Activated naive CD8-positive, alpha-beta T cell (primary cell): Measurements from ENCODE around the gene LGR5.
"Not testable (repeated sequence)": the region's sequence is repeated elsewhere in the genome, so short reads cannot be mapped to it uniquely, and the experiment has no call there.

ENCODE experiments used
- H3K27ac Mint-ChIP-seq: one replicate; pipeline ENCODE4 v1.8.0; 2021; ENCODE audit warnings: mixed read lengths
- H3K27me3 Mint-ChIP-seq: one replicate; pipeline ENCODE4 v1.8.0; 2021; ENCODE audit warnings: mixed read lengths
- H3K36me3 Mint-ChIP-seq: one replicate; pipeline ENCODE4 v1.8.0; 2021; ENCODE audit warnings: mixed read lengths
- H3K4me1 Mint-ChIP-seq: one replicate; pipeline ENCODE4 v1.8.0; 2021; ENCODE audit warnings: low read depth, mixed read lengths
- H3K4me3 Mint-ChIP-seq: one replicate; pipeline ENCODE4 v1.8.0; 2021; ENCODE audit warnings: mild to moderate bottlenecking, mixed read lengths
- H3K9me3 Mint-ChIP-seq: one replicate; pipeline ENCODE4 v1.8.0; 2021; ENCODE audit warnings: low read depth, mixed read lengths

The LGR5 gene

GRCh38 chr12:71566655-71567054, 127.1 kb downstream of the LGR5 start:
- no peak overlapping the region for H3K4me3 Mint-ChIP-seq
- H3K4me1 Mint-ChIP-seq = no peaks in the 10 kb centered on the region
- H3K27ac Mint-ChIP-seq = no peak overlapping the region
- peaks cover 9% of the 10 kb centered on the region for H3K27me3 Mint-ChIP-seq
- no peaks in the 10 kb centered on the region for H3K36me3 Mint-ChIP-seq
- no peaks in the 10 kb centered on the region for H3K9me3 Mint-ChIP-seq

GRCh38 chr12:71567537-71567936, 127.9 kb downstream of the LGR5 start:
- Mint-ChIP-seq H3K4me3 (no peak overlapping the region), H3K9me3 (no peaks in the 10 kb centered on the region), H3K4me1 (no peaks in the 10 kb centered on the region), H3K27me3 (peaks cover 10% of the 10 kb centered on the region), H3K36me3 (no peaks in the 10 kb centered on the region), H3K27ac (no peak overlapping the region)

- not testable (repeated sequence) for H3K4me3 Mint-ChIP-seq, H3K4me1 Mint-ChIP-seq, H3K9me3 Mint-ChIP-seq, H3K27ac Mint-ChIP-seq, H3K36me3 Mint-ChIP-seq
- H3K27me3 Mint-ChIP-seq = peaks cover 15% of the 10 kb centered on the region
Observed at GRCh38 chr12:71569885-71570284, 130.3 kb downstream of the LGR5 start.

GRCh38 chr12:71576496-71576895, 136.9 kb downstream of the LGR5 start:
- H3K4me1 Mint-ChIP-seq = no peaks in the 10 kb centered on the region
- H3K4me3 Mint-ChIP-seq = no peak overlapping the region
- peaks cover 6% of the 10 kb centered on the region for H3K27me3 Mint-ChIP-seq
- H3K9me3 Mint-ChIP-seq = no peaks in the 10 kb centered on the region
- H3K27ac Mint-ChIP-seq = no peak overlapping the region
- H3K36me3 Mint-ChIP-seq = no peaks in the 10 kb centered on the region

- Mint-ChIP-seq H3K9me3 (no peaks in the 10 kb centered on the region), H3K27me3 (peaks cover 3% of the 10 kb centered on the region), H3K27ac (no peak overlapping the region), H3K4me3 (no peak overlapping the region), H3K36me3 (no peaks in the 10 kb centered on the region), H3K4me1 (no peaks in the 10 kb centered on the region)
Observed at GRCh38 chr12:71578694-71579258, 139.2 kb downstream of the LGR5 start.

GRCh38 chr12:71581206-71581605, 141.6 kb downstream of the LGR5 start:
- H3K4me1 Mint-ChIP-seq = no peaks in the 10 kb centered on the region
- no peaks in the 10 kb centered on the region for H3K27me3 Mint-ChIP-seq
- no peaks in the 10 kb centered on the region for H3K36me3 Mint-ChIP-seq
- H3K9me3 Mint-ChIP-seq = no peaks in the 10 kb centered on the region
- H3K4me3 Mint-ChIP-seq = no peak overlapping the region
- H3K27ac Mint-ChIP-seq = no peak overlapping the region

- H3K4me3 Mint-ChIP-seq = no peak overlapping the region
- H3K36me3 Mint-ChIP-seq = no peaks in the 10 kb centered on the region
- H3K27ac Mint-ChIP-seq = no peak overlapping the region
- H3K4me1 Mint-ChIP-seq = no peaks in the 10 kb centered on the region
- no peaks in the 10 kb centered on the region for H3K9me3 Mint-ChIP-seq
- H3K27me3 Mint-ChIP-seq = peaks cover 3% of the 10 kb centered on the region
Observed at GRCh38 chr12:71582925-71583324, 143.3 kb downstream of the LGR5 start.

- Mint-ChIP-seq H3K4me3 (no peak overlapping the region), H3K36me3 (no peaks in the 10 kb centered on the region), H3K9me3 (no peaks in the 10 kb centered on the region), H3K4me1 (no peaks in the 10 kb centered on the region), H3K27ac (no peak overlapping the region), H3K27me3 (peaks cover 4% of the 10 kb centered on the region)
Observed at GRCh38 chr12:71584356-71584755, 144.8 kb downstream of the LGR5 start.

GRCh38 chr12:71585218-71585617, 145.6 kb downstream of the LGR5 start:
- H3K27me3 Mint-ChIP-seq = peaks cover 9% of the 10 kb centered on the region
- no peak overlapping the region for H3K27ac Mint-ChIP-seq
- no peaks in the 10 kb centered on the region for H3K4me1 Mint-ChIP-seq
- H3K36me3 Mint-ChIP-seq = no peaks in the 10 kb centered on the region
- H3K4me3 Mint-ChIP-seq = no peak overlapping the region
- no peaks in the 10 kb centered on the region for H3K9me3 Mint-ChIP-seq

- Mint-ChIP-seq H3K27me3 (peaks cover 14% of the 10 kb centered on the region), H3K27ac (no peak overlapping the region), H3K4me3 (no peak overlapping the region), H3K9me3 (no peaks in the 10 kb centered on the region), H3K36me3 (no peaks in the 10 kb centered on the region), H3K4me1 (no peaks in the 10 kb centered on the region)
Observed at GRCh38 chr12:71587012-71587411, 147.4 kb downstream of the LGR5 start.

GRCh38 chr12:71589478-71589881, 149.9 kb downstream of the LGR5 start:
- H3K36me3 Mint-ChIP-seq = no peaks in the 10 kb centered on the region
- H3K27ac Mint-ChIP-seq = no peak overlapping the region
- no peaks in the 10 kb centered on the region for H3K9me3 Mint-ChIP-seq
- no peak overlapping the region for H3K4me3 Mint-ChIP-seq
- H3K4me1 Mint-ChIP-seq = no peaks in the 10 kb centered on the region
- peaks cover 28% of the 10 kb centered on the region for H3K27me3 Mint-ChIP-seq

GRCh38 chr12:71591601-71592000, 152.0 kb downstream of the LGR5 start:
- Mint-ChIP-seq H3K36me3 (no peaks in the 10 kb centered on the region), H3K4me3 (no peak overlapping the region), H3K27me3 (peaks cover 31% of the 10 kb centered on the region), H3K27ac (no peak overlapping the region), H3K9me3 (no peaks in the 10 kb centered on the region), H3K4me1 (no peaks in the 10 kb centered on the region)

- Mint-ChIP-seq H3K4me1 (no peaks in the 10 kb centered on the region), H3K9me3 (no peaks in the 10 kb centered on the region), H3K27ac (no peak overlapping the region), H3K4me3 (no peak overlapping the region), H3K36me3 (no peaks in the 10 kb centered on the region), H3K27me3 (peaks cover 28% of the 10 kb centered on the region)
Observed at GRCh38 chr12:71592841-71593240, 153.2 kb downstream of the LGR5 start.

- no peak overlapping the region for H3K4me3 Mint-ChIP-seq
- H3K27me3 Mint-ChIP-seq = peaks cover 27% of the 10 kb centered on the region
- H3K27ac Mint-ChIP-seq = no peak overlapping the region
- H3K36me3 Mint-ChIP-seq = no peaks in the 10 kb centered on the region
- no peaks in the 10 kb centered on the region for H3K9me3 Mint-ChIP-seq
- H3K4me1 Mint-ChIP-seq = no peaks in the 10 kb centered on the region
Observed at GRCh38 chr12:71594214-71594948, 154.8 kb downstream of the LGR5 start.

- H3K27me3 Mint-ChIP-seq = peaks cover 6% of the 10 kb centered on the region
- no peaks in the 10 kb centered on the region for H3K4me1 Mint-ChIP-seq
- no peaks in the 10 kb centered on the region for H3K9me3 Mint-ChIP-seq
- H3K36me3 Mint-ChIP-seq = no peaks in the 10 kb centered on the region
- no peak overlapping the region for H3K4me3 Mint-ChIP-seq
- no peak overlapping the region for H3K27ac Mint-ChIP-seq
Observed at GRCh38 chr12:71599210-71599609, 159.6 kb downstream of the LGR5 start.

GRCh38 chr12:71601546-71601945, 161.9 kb downstream of the LGR5 start:
- H3K4me3 Mint-ChIP-seq = no peak overlapping the region
- no peak overlapping the region for H3K27ac Mint-ChIP-seq
- H3K36me3 Mint-ChIP-seq = peaks cover 7% of the 10 kb centered on the region
- no peaks in the 10 kb centered on the region for H3K27me3 Mint-ChIP-seq
- no peaks in the 10 kb centered on the region for H3K9me3 Mint-ChIP-seq
- H3K4me1 Mint-ChIP-seq = no peaks in the 10 kb centered on the region
